ENCODE measurements around the gene DMRT1. TPM values are rescaled to one million over a fixed set of nuclear protein-coding genes. Genes with fewer than 3 reads are reported as not detected.

The DMRT1 gene
- total and polyA plus RNA-seq, 9 donors = 0.09 TPM; not detected in 8

DNA sequence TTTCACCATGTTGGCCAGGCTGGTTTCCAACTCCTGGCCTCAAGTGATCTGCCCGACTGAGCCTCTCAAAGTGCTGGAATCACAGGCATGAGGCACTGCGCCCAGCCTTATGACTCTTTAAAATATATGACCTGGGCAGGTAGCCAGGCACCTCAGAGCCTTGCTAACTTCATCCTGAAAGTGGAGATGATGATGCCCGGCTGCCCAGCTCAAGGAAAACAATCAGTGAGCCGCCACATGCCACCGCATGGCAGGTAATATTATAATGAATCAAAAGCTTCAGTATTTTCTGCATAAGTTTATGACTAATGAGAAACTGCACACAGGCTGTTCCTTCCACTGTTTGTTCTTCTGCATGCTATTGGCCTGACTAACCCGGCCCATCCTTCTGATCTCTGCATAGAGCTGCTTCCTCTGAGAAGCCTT is 30.4 kb upstream of the DMRT1 start:
- Histone ChIP-seq H3K27me3 (ENCODE audit: control insufficient read depth, insufficient read depth, low read length) (no peaks in the 10 kb centered on the region), H3K36me3 (ENCODE audit: control insufficient read depth, insufficient read depth, low read length) (no peaks in the 10 kb centered on the region), H3K4me1 (ENCODE audit: control insufficient read depth, insufficient read depth, low read length) (no peaks in the 10 kb centered on the region), H3K9me3 (replicated peaks; ENCODE audit: control insufficient read depth, low read depth, low read length) (no peaks in the 10 kb centered on the region), H3K4me3 (ENCODE audit: low read length) (no peak overlapping the region), H3K27ac (ENCODE audit: low read length) (no peak overlapping the region)
- no peak for DNase-seq
- 72% methylated on average over 3 of the region's 6 CpGs for WGBS (ENCODE audit: insufficient coverage)

- no peaks in the 10 kb centered on the region for H3K9me3 ChIP-seq (replicated peaks; ENCODE audit: control insufficient read depth, low read depth, low read length)
- 11% methylated on average over 1 of the region's 3 CpGs for WGBS (ENCODE audit: insufficient coverage)
- H3K4me1 ChIP-seq (ENCODE audit: control insufficient read depth, insufficient read depth, low read length) = no peaks in the 10 kb centered on the region
- H3K27me3 ChIP-seq (ENCODE audit: control insufficient read depth, insufficient read depth, low read length) = no peaks in the 10 kb centered on the region
- no peak overlapping the region for H3K4me3 ChIP-seq (ENCODE audit: low read length)
- no peak overlapping the region for H3K27ac ChIP-seq (ENCODE audit: low read length)
- H3K36me3 ChIP-seq (ENCODE audit: control insufficient read depth, insufficient read depth, low read length) = no peaks in the 10 kb centered on the region
- peak; percentile 17 for DNase-seq
These were observed 22.5 kb upstream of the DMRT1 start for GRCh38 chr9:818958-819357.

- Histone ChIP-seq H3K4me3 (ENCODE audit: low read length) (no peak overlapping the region), H3K27ac (ENCODE audit: low read length) (no peak overlapping the region), H3K36me3 (ENCODE audit: control insufficient read depth, insufficient read depth, low read length) (no peaks in the 10 kb centered on the region), H3K9me3 (replicated peaks; ENCODE audit: control insufficient read depth, low read depth, low read length) (no peaks in the 10 kb centered on the region), H3K27me3 (ENCODE audit: control insufficient read depth, insufficient read depth, low read length) (no peaks in the 10 kb centered on the region), H3K4me1 (ENCODE audit: control insufficient read depth, insufficient read depth, low read length) (no peaks in the 10 kb centered on the region)
- DNase-seq = no peak
- WGBS (ENCODE audit: insufficient coverage) = 65% methylated on average over 21 of the region's 26 CpGs
These were observed 14.8 kb upstream of the DMRT1 start for GRCh38 chr9:826500-827280.

DNA sequence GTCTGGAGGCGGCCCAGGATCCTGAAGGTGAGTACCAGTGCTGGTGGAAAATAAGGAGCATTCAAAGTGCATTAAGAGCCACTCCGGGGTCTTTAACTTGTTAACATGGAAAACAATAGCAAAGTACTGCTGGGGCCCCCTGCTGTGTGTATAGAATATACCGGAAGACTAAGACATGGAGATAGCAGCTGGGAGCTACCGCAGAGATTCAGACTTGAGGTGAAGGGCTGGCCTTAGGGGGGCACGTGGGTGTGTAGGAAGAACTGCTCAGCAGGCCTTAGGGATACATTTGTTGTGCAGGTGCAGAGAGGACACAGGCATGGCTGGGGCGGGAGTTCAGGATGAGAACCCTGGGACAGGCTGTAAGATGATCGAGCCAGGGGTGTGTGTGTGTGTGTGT is 1.2 kb upstream of the DMRT1 start:
- Histone ChIP-seq H3K27ac (ENCODE audit: low read length) (no peak overlapping the region), H3K27me3 (ENCODE audit: control insufficient read depth, insufficient read depth, low read length) (peaks cover 52% of the 10 kb centered on the region), H3K36me3 (ENCODE audit: control insufficient read depth, insufficient read depth, low read length) (no peaks in the 10 kb centered on the region), H3K4me1 (ENCODE audit: control insufficient read depth, insufficient read depth, low read length) (peaks cover 13% of the 10 kb centered on the region), H3K4me3 (ENCODE audit: low read length) (no peak overlapping the region), H3K9me3 (replicated peaks; ENCODE audit: control insufficient read depth, low read depth, low read length) (no peaks in the 10 kb centered on the region)
- 14% methylated on average over 6 of the region's 7 CpGs for WGBS (ENCODE audit: insufficient coverage)
- DNase-seq = no peak

- Histone ChIP-seq H3K27me3 (ENCODE audit: control insufficient read depth, insufficient read depth, low read length) (peaks cover 63% of the 10 kb centered on the region), H3K4me3 (ENCODE audit: low read length) (no peak overlapping the region), H3K27ac (ENCODE audit: low read length) (no peak overlapping the region), H3K4me1 (ENCODE audit: control insufficient read depth, insufficient read depth, low read length) (peaks cover 13% of the 10 kb centered on the region), H3K9me3 (replicated peaks; ENCODE audit: control insufficient read depth, low read depth, low read length) (no peaks in the 10 kb centered on the region), H3K36me3 (ENCODE audit: control insufficient read depth, insufficient read depth, low read length) (no peaks in the 10 kb centered on the region)
- 2% methylated on average over 61 of the region's 61 CpGs for WGBS (ENCODE audit: insufficient coverage)
- no peak for DNase-seq
These were observed 1.3 kb downstream of the DMRT1 start for GRCh38 chr9:842635-843426.

DNA sequence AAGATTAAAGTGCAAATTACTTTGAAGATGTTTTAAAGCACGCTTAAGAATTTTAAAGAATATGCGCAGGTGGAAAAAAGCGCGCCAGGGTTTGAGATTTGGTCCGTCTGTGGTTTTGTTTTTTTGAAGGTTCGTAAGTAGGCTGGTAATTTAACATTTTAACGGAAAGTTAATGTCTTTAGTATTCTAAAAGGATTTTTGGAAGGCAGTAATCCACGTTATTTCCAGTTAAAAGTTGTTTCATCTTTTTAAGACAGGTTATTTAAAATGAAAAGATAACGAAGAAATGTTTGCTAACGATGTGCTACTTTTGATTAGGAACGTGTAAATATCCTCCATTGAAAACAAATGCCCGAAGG is 1.9 kb downstream of the DMRT1 start:
- Histone ChIP-seq H3K4me1 (ENCODE audit: control insufficient read depth, insufficient read depth, low read length) (peaks cover 13% of the 10 kb centered on the region), H3K36me3 (ENCODE audit: control insufficient read depth, insufficient read depth, low read length) (no peaks in the 10 kb centered on the region), H3K27me3 (ENCODE audit: control insufficient read depth, insufficient read depth, low read length) (peaks cover 63% of the 10 kb centered on the region), H3K27ac (ENCODE audit: low read length) (no peak overlapping the region), H3K9me3 (replicated peaks; ENCODE audit: control insufficient read depth, low read depth, low read length) (no peaks in the 10 kb centered on the region), H3K4me3 (ENCODE audit: low read length) (no peak overlapping the region)
- no peak for DNase-seq
- 13% methylated on average over 5 of the region's 12 CpGs for WGBS (ENCODE audit: insufficient coverage)

DNA sequence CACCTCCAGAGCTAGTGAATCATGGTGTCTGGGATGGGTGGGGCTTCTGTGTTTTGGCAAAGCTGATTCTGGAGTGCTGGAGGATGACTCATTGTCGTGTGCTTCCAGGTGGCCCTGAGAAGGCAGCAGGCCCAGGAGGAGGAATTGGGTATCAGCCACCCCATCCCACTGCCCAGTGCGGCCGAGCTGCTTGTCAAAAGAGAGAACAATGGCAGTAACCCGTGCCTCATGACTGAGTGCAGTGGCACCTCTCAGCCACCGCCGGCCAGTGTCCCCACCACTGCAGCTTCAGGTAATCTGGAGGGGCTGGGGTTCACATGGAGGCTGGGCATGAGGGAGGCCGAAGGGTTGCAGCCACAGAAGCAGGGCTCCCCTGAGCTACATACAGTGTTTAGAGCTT is 5.4 kb downstream of the DMRT1 start:
- H3K27me3 ChIP-seq (ENCODE audit: control insufficient read depth, insufficient read depth, low read length) = peaks cover 39% of the 10 kb centered on the region
- 74% methylated on average over 6 of the region's 7 CpGs for WGBS (ENCODE audit: insufficient coverage)
- no peak overlapping the region for H3K27ac ChIP-seq (ENCODE audit: low read length)
- H3K4me1 ChIP-seq (ENCODE audit: control insufficient read depth, insufficient read depth, low read length) = peaks cover 10% of the 10 kb centered on the region
- H3K9me3 ChIP-seq (replicated peaks; ENCODE audit: control insufficient read depth, low read depth, low read length) = no peaks in the 10 kb centered on the region
- no peaks in the 10 kb centered on the region for H3K36me3 ChIP-seq (ENCODE audit: control insufficient read depth, insufficient read depth, low read length)
- no peak overlapping the region for H3K4me3 ChIP-seq (ENCODE audit: low read length)
- DNase-seq = no peak

GRCh38 chr9:847505-847904 is 6.0 kb downstream of the DMRT1 start:
- Histone ChIP-seq H3K27me3 (ENCODE audit: control insufficient read depth, insufficient read depth, low read length) (peaks cover 32% of the 10 kb centered on the region), H3K9me3 (replicated peaks; ENCODE audit: control insufficient read depth, low read depth, low read length) (no peaks in the 10 kb centered on the region), H3K4me3 (ENCODE audit: low read length) (no peak overlapping the region), H3K36me3 (ENCODE audit: control insufficient read depth, insufficient read depth, low read length) (no peaks in the 10 kb centered on the region), H3K27ac (ENCODE audit: low read length) (no peak overlapping the region), H3K4me1 (ENCODE audit: control insufficient read depth, insufficient read depth, low read length) (peaks cover 6% of the 10 kb centered on the region)
- peak; percentile 41 for DNase-seq
- WGBS (ENCODE audit: insufficient coverage) = 10% methylated on average over 3 of the region's 6 CpGs

- no peak overlapping the region for H3K27ac ChIP-seq (ENCODE audit: low read length)
- WGBS (ENCODE audit: insufficient coverage) = 57% methylated on average over 3 of the region's 5 CpGs
- H3K27me3 ChIP-seq (ENCODE audit: control insufficient read depth, insufficient read depth, low read length) = peaks cover 23% of the 10 kb centered on the region
- H3K4me3 ChIP-seq (ENCODE audit: low read length) = no peak overlapping the region
- H3K36me3 ChIP-seq (ENCODE audit: control insufficient read depth, insufficient read depth, low read length) = no peaks in the 10 kb centered on the region
- no peaks in the 10 kb centered on the region for H3K4me1 ChIP-seq (ENCODE audit: control insufficient read depth, insufficient read depth, low read length)
- no peaks in the 10 kb centered on the region for H3K9me3 ChIP-seq (replicated peaks; ENCODE audit: control insufficient read depth, low read depth, low read length)
- no peak for DNase-seq
These were observed 7.9 kb downstream of the DMRT1 start for GRCh38 chr9:849431-849830.

DNA sequence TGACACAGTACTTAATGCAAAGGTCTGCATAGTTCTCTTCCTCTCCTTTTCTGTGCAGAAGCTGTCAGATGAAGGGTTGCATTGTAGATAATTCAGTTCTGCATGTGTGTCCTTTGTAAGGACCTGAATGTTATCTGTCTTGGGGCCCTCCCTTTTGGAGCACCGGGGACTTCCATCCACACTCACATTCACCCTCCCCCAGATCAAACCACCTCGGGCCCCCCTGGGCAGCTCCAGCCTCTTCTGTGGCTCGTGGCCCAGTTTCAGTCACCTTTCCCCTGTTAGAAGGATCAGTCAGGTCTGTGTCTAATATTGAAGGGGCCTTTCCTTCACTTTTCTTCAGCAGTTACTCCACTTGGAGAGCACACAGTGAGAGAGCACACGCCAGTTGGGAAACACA is 11.0 kb downstream of the DMRT1 start:
- Histone ChIP-seq H3K27ac (ENCODE audit: low read length) (no peak overlapping the region), H3K27me3 (ENCODE audit: control insufficient read depth, insufficient read depth, low read length) (no peaks in the 10 kb centered on the region), H3K4me1 (ENCODE audit: control insufficient read depth, insufficient read depth, low read length) (no peaks in the 10 kb centered on the region), H3K4me3 (ENCODE audit: low read length) (no peak overlapping the region), H3K36me3 (ENCODE audit: control insufficient read depth, insufficient read depth, low read length) (no peaks in the 10 kb centered on the region), H3K9me3 (replicated peaks; ENCODE audit: control insufficient read depth, low read depth, low read length) (no peaks in the 10 kb centered on the region)
- 29% methylated on average over 1 of the region's 4 CpGs for WGBS (ENCODE audit: insufficient coverage)
- no peak for DNase-seq
